ENCODE data around the gene NME5.

GRCh38 chr5:138093036-138093435 is 46.2 kb downstream of the NME5 start:
- TF ChIP-seq REST (IDR thresholded peaks at IDR 0.05; ENCODE audit: borderline replicate concordance), result no peak
- no peak for TF ChIP-seq CTCF (IDR thresholded peaks at IDR 0.05; ENCODE audit: poor library complexity, severe bottlenecking)
- TF ChIP-seq SMC3 (conservative IDR thresholded peaks at IDR 0.05; ENCODE audit: poor library complexity), result no peak
- no peak for TF ChIP-seq TAF1 (IDR thresholded peaks at IDR 0.05; ENCODE audit: low read depth)
- TF ChIP-seq EP300 (conservative IDR thresholded peaks at IDR 0.05; ENCODE audit: poor library complexity, severe bottlenecking), result no peak
- TF ChIP-seq EZH2 (IDR thresholded peaks at IDR 0.05; ENCODE audit: borderline replicate concordance, insufficient read depth, low read length, poor library complexity, severe bottlenecking), result no peak
- no peak for TF ChIP-seq POLR2AphosphoS5 (IDR thresholded peaks at IDR 0.05)
- no peak for TF ChIP-seq RAD21 (conservative IDR thresholded peaks at IDR 0.05)
- TF ChIP-seq MXI1 (conservative IDR thresholded peaks at IDR 0.05; ENCODE audit: poor library complexity, severe bottlenecking), result no peak
